Head of caudate nucleus (tissue), 42 donors: ENCODE data around the gene COCH.
"Not testable (repeated sequence)": the region's sequence is repeated elsewhere in the genome, so short reads cannot be mapped to it uniquely, and the experiment has no call there.

Source experiments
- DNase-seq, 42 donors: peaks; one replicate each; pipeline versions ENCODE4 v3.0.0 to v3.0.0-alpha.2; 2020 to 2021; ENCODE audit warnings: mixed read lengths in 7 of 42
- intact Hi-C: fragments of 100-400 bp; cut with DNase I; formaldehyde crosslinking; loops from one replicate; pipeline ENCODE4 v1.15.0; 2022

COCH gene

GRCh38 chr14:30907659-30908057 is 33.3 kb downstream of the COCH start:
- DNase-seq, result no peak
- intact Hi-C loops, result no loop called here

GRCh38 chr14:30908826-30909225 is 34.5 kb downstream of the COCH start:
- intact Hi-C loops, result no loop called here
- no peak for DNase-seq

- DNase-seq, result no peak
- intact Hi-C loops, result no loop called here
Observed at GRCh38 chr14:30914812-30915211, 40.5 kb downstream of the COCH start.

- intact Hi-C loops, result no loop called here
- no peak for DNase-seq
Observed at GRCh38 chr14:30915596-30915995, 41.2 kb downstream of the COCH start.

- no peak for DNase-seq
- intact Hi-C loops, result no loop called here
Observed at GRCh38 chr14:30921305-30921704, 46.9 kb downstream of the COCH start.

- intact Hi-C loops, result no loop called here
- no peak for DNase-seq
Observed at GRCh38 chr14:30921788-30922187, 47.4 kb downstream of the COCH start.

- intact Hi-C loops, result no loop called here
- DNase-seq, result no peak
Observed at GRCh38 chr14:30925254-30925653, 50.9 kb downstream of the COCH start.

GRCh38 chr14:30928462-30928861 is 54.1 kb downstream of the COCH start:
- intact Hi-C loops, result no loop called here
- no peak for DNase-seq

GRCh38 chr14:30933937-30934336 is 59.6 kb downstream of the COCH start:
- DNase-seq, intact Hi-C loops: not testable (repeated sequence)

- no peak for DNase-seq
Observed at GRCh38 chr14:30935445-30935844, 61.1 kb downstream of the COCH start.

GRCh38 chr14:30938617-30939016 is 64.3 kb downstream of the COCH start:
- intact Hi-C loops, result no loop called here

More at GRCh38 chr14:30935445-30935844, 61.1 kb downstream of the COCH start:
- intact Hi-C loops, result no loop called here

More at GRCh38 chr14:30938617-30939016, 64.3 kb downstream of the COCH start:
- no peak for DNase-seq
